KOPT-K1 (cell line): Measurements from ENCODE around the gene NFKBIB.
"Not testable (repeated sequence)": the region's sequence is repeated elsewhere in the genome, so short reads cannot be mapped to it uniquely, and the experiment has no call there.

Experiments used
- H3K27ac ChIP-seq: fragments of 200-600 bp; sonication (generic); 2 replicates; pipeline ENCODE4 v1.5.1; 2016; ENCODE audit warnings: antibody characterized with exemption, mild to moderate bottlenecking, low read depth, low read length; ENCODE audit not compliant: poor library complexity, severe bottlenecking
- H3K36me3 ChIP-seq: fragments of 200-600 bp; sonication (generic); 2 replicates; pipeline ENCODE4 v1.5.1; 2017; ENCODE audit warnings: antibody characterized with exemption, mild to moderate bottlenecking, low read length, moderate library complexity; ENCODE audit not compliant: insufficient read depth
- H3K9me3 ChIP-seq: fragments of 200-600 bp; sonication (generic); 2 replicates; pipeline ENCODE4 v1.5.1; 2017; ENCODE audit warnings: antibody characterized with exemption, low read length, mild to moderate bottlenecking; ENCODE audit not compliant: insufficient read depth, poor library complexity, severe bottlenecking

NFKBIB gene

GRCh38 chr19:38922482-38922881, 22.7 kb downstream of the NFKBIB start:
- H3K27ac ChIP-seq: no peak overlapping the region
- no peaks in the 10 kb centered on the region for H3K9me3 ChIP-seq
- H3K36me3 ChIP-seq: peaks cover 48% of the 10 kb centered on the region

- H3K36me3 ChIP-seq: peaks cover 42% of the 10 kb centered on the region
- H3K27ac ChIP-seq: no peak overlapping the region
- H3K9me3 ChIP-seq: no peaks in the 10 kb centered on the region
Measured at GRCh38 chr19:38924388-38924787, 24.6 kb downstream of the NFKBIB start.

- Histone ChIP-seq H3K27ac (no peak overlapping the region), H3K9me3 (no peaks in the 10 kb centered on the region), H3K36me3 (peaks cover 40% of the 10 kb centered on the region)
Measured at GRCh38 chr19:38928391-38929001, 28.7 kb downstream of the NFKBIB start.

- Histone ChIP-seq H3K27ac (peak within 1 kb of the TSS; percentile 76), H3K9me3 (peaks cover 12% of the 10 kb centered on the region), H3K36me3 (peaks cover 42% of the 10 kb centered on the region)
Measured at GRCh38 chr19:38929929-38930775, 30.4 kb downstream of the NFKBIB start, which contains the start of gene SARS2. TSS of gene SARS2 (minus strand) at chr19:38930763. CDS start at chr19:38930736, 27 bp downstream.

- peaks cover 18% of the 10 kb centered on the region for H3K9me3 ChIP-seq
- peak within 1 kb of the TSS; percentile 76 for H3K27ac ChIP-seq
- peaks cover 34% of the 10 kb centered on the region for H3K36me3 ChIP-seq
Measured at GRCh38 chr19:38930776-38931520, 31.2 kb downstream of the NFKBIB start, which contains the start of gene MRPS12. TSS of gene MRPS12 (plus strand) at chr19:38930944. CDS start at chr19:38931295, 351 bp downstream.

GRCh38 chr19:38931521-38931793, 31.7 kb downstream of the NFKBIB start:
- H3K36me3 ChIP-seq: peaks cover 31% of the 10 kb centered on the region
- H3K27ac ChIP-seq: peak overlapping the region; percentile 76

GRCh38 chr19:38932425-38933179, 32.8 kb downstream of the NFKBIB start:
- Histone ChIP-seq H3K9me3 (peaks cover 18% of the 10 kb centered on the region), H3K36me3 (peaks cover 31% of the 10 kb centered on the region), H3K27ac (no peak overlapping the region)

More at GRCh38 chr19:38931521-38931793, 31.7 kb downstream of the NFKBIB start:
- peaks cover 18% of the 10 kb centered on the region for H3K9me3 ChIP-seq

GRCh38 chr19:38933544-38933943, 33.8 kb downstream of the NFKBIB start:
- H3K27ac ChIP-seq: no peak overlapping the region
- peaks cover 31% of the 10 kb centered on the region for H3K36me3 ChIP-seq
- H3K9me3 ChIP-seq: peaks cover 18% of the 10 kb centered on the region

- peaks cover 1% of the 10 kb centered on the region; the same call in 1 of the 2 replicates for H3K36me3 ChIP-seq
- peaks cover 27% of the 10 kb centered on the region for H3K9me3 ChIP-seq
- H3K27ac ChIP-seq: no peak overlapping the region
Measured at GRCh38 chr19:38939957-38940356, 40.2 kb downstream of the NFKBIB start.

- peaks cover 20% of the 10 kb centered on the region for H3K9me3 ChIP-seq
- not testable (repeated sequence) for H3K36me3 ChIP-seq, H3K27ac ChIP-seq
Measured at GRCh38 chr19:38941466-38941865, 41.7 kb downstream of the NFKBIB start.

- no peak overlapping the region for H3K27ac ChIP-seq
- H3K9me3 ChIP-seq: peaks cover 20% of the 10 kb centered on the region
- H3K36me3 ChIP-seq: no peaks in the 10 kb centered on the region
Measured at GRCh38 chr19:38941979-38942378, 42.2 kb downstream of the NFKBIB start.

- no peak overlapping the region for H3K27ac ChIP-seq
- H3K9me3 ChIP-seq: peaks cover 20% of the 10 kb centered on the region
- H3K36me3 ChIP-seq: no peaks in the 10 kb centered on the region
Measured at GRCh38 chr19:38942471-38943181, 42.9 kb downstream of the NFKBIB start.

GRCh38 chr19:38944981-38945506, 45.3 kb downstream of the NFKBIB start:
- H3K36me3 ChIP-seq: no peaks in the 10 kb centered on the region
- peaks cover 16% of the 10 kb centered on the region for H3K9me3 ChIP-seq
- no peak overlapping the region for H3K27ac ChIP-seq
